Heart left ventricle (tissue), 16 donors: ENCODE data around the gene PACSIN2. TPM values are rescaled to one million over a fixed set of nuclear protein-coding genes. Genes with fewer than 3 reads are reported as not detected.

Experiments used
- ATAC-seq, 4 donors: fragments of 200-7000 bp; cut with Tn5 transposase; one replicate each; pipeline ENCODE4 v1.9.1; 2020 to 2022; ENCODE audit warnings: moderate library complexity in 4 of 4, mild to moderate bottlenecking in 3 of 4, moderate number of reproducible peaks in 1 of 4
- DNase-seq, 5 donors: peaks; one replicate each; pipeline ENCODE4 v3.0.0-alpha.2; 2020
- H3K27ac ChIP-seq, 12 donors: fragments of 200-600 bp; sonication (generic) in 4 of 12; one replicate each; pipeline versions ENCODE4 v1.5.0 to v1.8.0; 2016 to 2022; ENCODE audit warnings: mild to moderate bottlenecking in 2 of 12
- H3K27me3 ChIP-seq, 9 donors: fragments of 200-600 bp; sonication (generic) in 2 of 9; one replicate each; pipeline versions ENCODE4 v1.5.1 to v1.8.0; 2016 to 2022; ENCODE audit warnings: mild to moderate bottlenecking in 3 of 9
- H3K36me3 ChIP-seq, 9 donors: fragments of 200-600 bp; sonication (generic) in 2 of 9; one replicate each; pipeline versions ENCODE4 v1.5.0 to v1.8.0; 2018 to 2022; ENCODE audit warnings: mild to moderate bottlenecking in 2 of 9
- H3K4me1 ChIP-seq, 12 donors: fragments of 200-600 bp; sonication (generic) in 4 of 12; one replicate each; pipeline versions ENCODE4 v1.5.0 to v1.8.0; 2016 to 2022; ENCODE audit warnings: mild to moderate bottlenecking in 3 of 12
- H3K4me3 ChIP-seq, 12 donors: fragments of 200-600 bp; sonication (generic) in 4 of 12; one replicate each; pipeline versions ENCODE4 v1.5.0 to v1.8.0; 2017 to 2022; ENCODE audit warnings: mild to moderate bottlenecking in 9 of 12, moderate library complexity in 4 of 12
- H3K9me3 ChIP-seq, 12 donors: fragments of 200-600 bp; sonication (generic) in 4 of 12; one replicate each; pipeline versions ENCODE4 v1.5.0 to v1.8.0; 2016 to 2022; ENCODE audit warnings: mild to moderate bottlenecking in 1 of 12
- POLR2A ChIP-seq, 2 donors: fragments of 450-650 bp; IDR thresholded peaks; one replicate each; pipeline ENCODE4 v1.6.1; 2017; ENCODE audit warnings: antibody characterized with exemption in 2 of 2, mild to moderate bottlenecking in 2 of 2, moderate library complexity in 2 of 2
- WGBS, 4 donors: extraction: QIAGEN DNeasy Blood & Tissue Kit in 2 of 4; methylation state at CpG; one replicate each; pipeline versions ENCODE4 v1.1.5 to v1.1.7; 2013 to 2018; 5-methylcytosine and 5-hydroxymethylcytosine counted together
- intact Hi-C, 10 donors: fragments of 100-400 bp; cut with DNase I; formaldehyde crosslinking; loops; one replicate each; pipeline versions ENCODE4 v1.11.1 to v1.14.2; 2022
- polyA plus RNA-seq, 2 donors: library from polyadenylated mRNA; stranded (reverse); fragments of 200-250 nt; gene quantifications; one replicate each; pipeline ENCODE4 v1.2.3, GENCODE V29; 2013
- total RNA-seq, 9 donors: library from RNA; depleted of rRNA in 2 of 9; stranded (reverse); fragments of >200 nt in 2 of 9; fragmentation: NEBNext Ultra II Directional in 3 of 9; extraction: Animal tissue kit (Norgen Biotek cat#: 25700) in 3 of 9; gene quantifications; one replicate each; pipeline versions ENCODE4 v1.1.0 to v1.2.4, GENCODE V29; 2016 to 2023
- TF ChIP-seq, protein P1 (sequence below), 12 donors: fragments of 200-600 bp; sonication (generic) in 4 of 12; IDR thresholded peaks; one replicate each; pipeline versions ENCODE4 v1.5.0 to v1.8.0; 2018 to 2022; ENCODE audit warnings: antibody characterized with exemption in 12 of 12, mild to moderate bottlenecking in 5 of 12
- donor health status: ischemic (EF 13 %, LVEDD 7.1; RV severe dilation, severe dysfunction).
- donor health status: healthy with polysubstance abuse.
- donor health status: DM: no; HTN: yes; CAD: no.
- donor health status: DM: no; HTN: no; CAD: no.
- donor health status: ischemic (EF 25% LVEDD 6.9; RV normal size, moderate dysfunction).
- donor health status: ischemic (EF 25% LVEDD 5.7; RV mildly dilated, moderate dysfunction).
- donor health status: healthy.
- donor health status: DM: yes; HTN: yes; CAD: no.
- donor health status: ischemic (EF 35%, LVEDD 5.7; RV mildly dilated, moderate dysfunction).
- donor health status: nonischemic (EF 11% LVEDD 7.7; RV severe dilation, severe dysfunction).
- donor health status: DM: yes; HTN: yes; CAD: no.
- donor health status: PGD.
- donor health status: ischemic (EF 29% LVEDD 5.4; RV normal size, mild dysfunction).
- donor health status: nonischemic (EF 23%, LVEDD 6.1; RV moderate dilation, normal function).

The PACSIN2 gene
- total and polyA plus RNA-seq, 11 donors, result 26.5 to 87.1 (median 59.3) TPM

DNA sequence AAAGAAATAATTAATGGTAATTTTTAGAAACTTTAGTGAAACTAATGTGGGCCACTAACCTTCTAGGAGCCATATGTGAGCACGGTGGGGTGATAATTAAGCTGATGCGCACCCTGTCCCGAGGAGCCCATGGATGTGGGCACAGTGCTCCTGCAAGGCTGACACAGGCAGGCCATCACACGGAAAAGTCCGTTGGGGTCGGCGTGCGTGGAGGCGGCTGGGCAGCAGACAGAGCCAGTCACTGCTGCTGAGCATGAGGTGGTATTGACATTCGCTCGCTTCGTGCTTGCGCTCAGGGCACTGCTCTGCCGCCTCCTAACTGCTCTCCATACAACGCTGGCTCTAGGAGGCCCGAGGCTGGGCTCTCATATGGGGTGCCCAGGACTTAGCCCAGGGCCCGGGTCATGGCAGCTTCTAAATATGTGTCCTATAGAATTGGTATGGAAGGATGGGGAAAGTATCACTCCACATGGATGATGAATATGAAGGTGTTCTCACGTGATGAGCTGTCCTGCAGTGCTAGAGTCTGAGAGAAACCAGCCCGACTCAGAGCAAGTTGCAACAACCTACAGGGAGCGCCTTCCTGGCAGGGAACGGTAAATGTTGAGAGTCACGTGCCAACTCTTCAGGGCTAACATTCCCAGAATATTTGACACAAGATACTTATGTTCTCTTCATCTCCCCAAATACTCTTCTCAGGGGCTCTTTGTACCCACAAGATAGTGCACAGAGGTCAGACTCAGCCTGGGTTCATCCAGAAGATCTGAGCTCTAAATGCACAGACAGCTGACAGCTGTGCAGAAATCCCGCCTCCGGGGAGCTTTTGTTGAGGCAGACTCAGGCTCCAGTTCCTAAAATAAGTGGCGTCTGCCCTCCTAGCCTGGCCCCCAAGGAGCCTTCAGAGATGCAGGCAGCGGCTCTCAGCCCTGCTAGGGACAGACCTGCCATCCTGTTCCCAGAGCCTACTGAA, 107.3 kb downstream of the PACSIN2 start:
- no peaks in the 10 kb centered on the region for H3K27me3 ChIP-seq
- WGBS, 4 donors, result 48 to 72% (median 55%) methylated on average over 24 to 26 of the region's 26 CpGs
- no peak for TF ChIP-seq POLR2A (IDR thresholded peaks at IDR 0.05)
- TF ChIP-seq, protein P1, sequence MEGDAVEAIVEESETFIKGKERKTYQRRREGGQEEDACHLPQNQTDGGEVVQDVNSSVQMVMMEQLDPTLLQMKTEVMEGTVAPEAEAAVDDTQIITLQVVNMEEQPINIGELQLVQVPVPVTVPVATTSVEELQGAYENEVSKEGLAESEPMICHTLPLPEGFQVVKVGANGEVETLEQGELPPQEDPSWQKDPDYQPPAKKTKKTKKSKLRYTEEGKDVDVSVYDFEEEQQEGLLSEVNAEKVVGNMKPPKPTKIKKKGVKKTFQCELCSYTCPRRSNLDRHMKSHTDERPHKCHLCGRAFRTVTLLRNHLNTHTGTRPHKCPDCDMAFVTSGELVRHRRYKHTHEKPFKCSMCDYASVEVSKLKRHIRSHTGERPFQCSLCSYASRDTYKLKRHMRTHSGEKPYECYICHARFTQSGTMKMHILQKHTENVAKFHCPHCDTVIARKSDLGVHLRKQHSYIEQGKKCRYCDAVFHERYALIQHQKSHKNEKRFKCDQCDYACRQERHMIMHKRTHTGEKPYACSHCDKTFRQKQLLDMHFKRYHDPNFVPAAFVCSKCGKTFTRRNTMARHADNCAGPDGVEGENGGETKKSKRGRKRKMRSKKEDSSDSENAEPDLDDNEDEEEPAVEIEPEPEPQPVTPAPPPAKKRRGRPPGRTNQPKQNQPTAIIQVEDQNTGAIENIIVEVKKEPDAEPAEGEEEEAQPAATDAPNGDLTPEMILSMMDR (IDR thresholded peaks at IDR 0.05), result no peak
- H3K27ac ChIP-seq, result peak overlapping the region; percentile 8 to 85 (median 75)
- intact Hi-C loops, result loop anchor here in 4 of 10 donors (5.0 to 10.0 kb wide), 5 partner anchors 40 to 107 kb away; partner anchors contain the start of gene PACSIN2 (in 2 of the 4)
- H3K4me1 ChIP-seq, result peaks cover 24 to 97% (median 84%) of the 10 kb centered on the region in 12 donors
- no peak overlapping the region for H3K4me3 ChIP-seq
- ATAC-seq, result peak in 2 of 4 donors; percentile 2 to 8
- DNase-seq, result peak in 2 of 5 donors; percentile 27 to 48
- no peaks in the 10 kb centered on the region for H3K9me3 ChIP-seq
- H3K36me3 ChIP-seq, result peaks cover 0 to 22% (median 0%) of the 10 kb centered on the region in 9 donors

DNA sequence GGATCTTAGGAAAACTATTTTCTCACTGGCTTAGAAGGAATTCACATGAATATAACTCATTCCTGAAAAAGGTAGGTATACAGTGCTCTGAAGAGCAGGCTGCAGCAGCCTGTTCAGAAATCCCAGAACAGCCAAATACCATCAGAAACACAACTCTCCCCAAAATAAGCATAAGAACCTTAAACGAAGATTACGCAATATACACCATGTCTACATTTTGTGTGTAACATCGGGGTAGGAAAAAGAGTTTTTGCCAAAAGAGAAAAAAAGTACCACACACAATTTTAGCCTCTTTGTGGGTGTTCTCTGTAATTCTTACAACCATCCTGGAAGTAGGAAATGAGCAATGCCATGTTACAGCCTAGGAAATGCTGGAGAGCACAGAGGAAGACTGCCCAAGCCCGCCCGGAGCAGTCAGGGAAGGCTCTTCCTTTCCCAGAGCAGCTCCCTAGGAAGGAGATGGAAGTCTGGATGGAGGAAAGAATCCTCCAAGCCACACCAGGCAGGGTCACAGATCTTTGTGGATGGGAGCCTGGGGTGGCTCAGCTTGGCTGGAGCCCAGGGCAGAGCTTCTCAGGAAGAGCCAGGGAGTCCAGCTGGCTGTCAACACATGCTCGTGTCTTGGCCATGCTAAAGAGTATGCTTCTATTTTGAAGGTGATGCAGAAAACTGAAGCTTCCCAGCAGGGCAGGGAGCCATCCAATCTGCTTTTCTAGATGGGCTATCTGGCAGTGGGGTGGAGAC, 108.2 kb downstream of the PACSIN2 start:
- intact Hi-C loops, result loop anchor here in 4 of 10 donors (5.0 to 10.0 kb wide), 5 partner anchors 39 to 108 kb away; partner anchors contain the start of gene PACSIN2 (in 2 of the 4)
- no peak for TF ChIP-seq POLR2A (IDR thresholded peaks at IDR 0.05)
- TF ChIP-seq, protein P1 (IDR thresholded peaks at IDR 0.05), result no peak
- peak; percentile 60 to 81 (median 78) for ATAC-seq

DNA sequence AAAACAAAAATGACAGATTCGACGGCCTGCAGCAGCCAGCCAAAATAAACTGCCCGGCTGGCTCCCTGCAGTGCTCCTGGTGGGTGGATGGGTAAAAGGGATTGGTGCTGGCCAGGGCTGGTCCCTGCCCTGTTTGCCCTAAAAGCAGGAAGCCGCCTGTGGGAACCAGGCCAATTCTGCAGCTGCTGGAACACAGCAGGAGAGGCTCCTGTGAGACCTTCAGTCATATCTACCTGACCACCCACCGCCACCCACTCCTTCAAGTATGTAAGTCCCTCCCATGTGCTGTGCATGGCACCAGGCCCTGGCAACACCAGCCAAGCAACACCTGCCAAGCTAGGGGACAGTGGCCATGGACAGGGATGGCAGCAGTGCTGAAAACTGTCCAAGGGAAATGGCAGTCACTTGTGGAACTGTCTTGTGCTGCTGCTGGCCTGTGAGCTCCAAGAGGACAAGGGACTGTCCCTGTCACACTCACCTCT, 109.2 kb downstream of the PACSIN2 start:
- H3K4me3 ChIP-seq, result no peak overlapping the region
- peaks cover 0 to 22% (median 0%) of the 10 kb centered on the region in 9 donors for H3K36me3 ChIP-seq
- peaks cover 22 to 98% (median 81%) of the 10 kb centered on the region in 12 donors for H3K4me1 ChIP-seq
- TF ChIP-seq POLR2A (IDR thresholded peaks at IDR 0.05), result no peak
- TF ChIP-seq, protein P1 (IDR thresholded peaks at IDR 0.05), result no peak
- H3K27ac ChIP-seq, result peak overlapping the region in 11 of 12 donors; percentile 69 to 85 (median 76)
- H3K9me3 ChIP-seq, result no peaks in the 10 kb centered on the region
- WGBS, 4 donors, result 26 to 44% (median 38%) methylated on average over 4 to 5 of the region's 5 CpGs
- H3K27me3 ChIP-seq, result no peaks in the 10 kb centered on the region
- intact Hi-C loops, result loop anchor here in 4 of 10 donors (5.0 to 10.0 kb wide), 5 partner anchors 38 to 109 kb away; partner anchors contain the start of gene PACSIN2 (in 2 of the 4)
- DNase-seq, result peak; percentile 54 to 80 (median 72)
- peak; percentile 32 to 42 (median 36) for ATAC-seq

More for the DNA sequence above, 108.2 kb downstream of the PACSIN2 start:
- Histone ChIP-seq H3K27me3 (no peaks in the 10 kb centered on the region), H3K4me3 (no peak overlapping the region), H3K27ac (peak overlapping the region in 11 of 12 donors; percentile 69 to 85 (median 76)), H3K9me3 (no peaks in the 10 kb centered on the region), H3K36me3 (peaks cover 0 to 22% (median 0%) of the 10 kb centered on the region in 9 donors), H3K4me1 (peaks cover 24 to 98% (median 86%) of the 10 kb centered on the region in 12 donors)
- WGBS, 4 donors, result 43 to 52% (median 46%) methylated on average over 6 of the region's 6 CpGs
- DNase-seq, result peak; percentile 72 to 93 (median 87)
